Liver (tissue), 9 donors: ENCODE results near the gene PTTG2. TPM values are rescaled to one million over a fixed set of nuclear protein-coding genes. Genes with fewer than 3 reads are reported as not detected.

Experiments used
- DNase-seq: peaks from one replicate; pipeline ENCODE4 v3.0.0-alpha.2; 2017; ENCODE audit warnings: low spot score
- H3K27ac ChIP-seq, 2 donors: one replicate each; pipeline ENCODE4 v1.7.0; 2013; ENCODE audit warnings: inconsistent platforms in 2 of 2, low read length in 2 of 2, control low read depth in 1 of 2, low read depth in 1 of 2, mild to moderate bottlenecking in 1 of 2
- H3K27me3 ChIP-seq, 4 donors: one replicate each; pipeline versions ENCODE4 v1.6.1 to v1.7.0; 2013; ENCODE audit warnings: low read length in 3 of 4, inconsistent platforms in 1 of 4, mild to moderate bottlenecking in 1 of 4, moderate library complexity in 1 of 4; ENCODE audit not compliant: control insufficient read depth in 4 of 4, insufficient read depth in 4 of 4
- H3K36me3 ChIP-seq, 4 donors: one replicate each; pipeline versions ENCODE4 v1.6.1 to v1.7.0; 2013; ENCODE audit warnings: low read length in 3 of 4, mild to moderate bottlenecking in 3 of 4, low read depth in 1 of 4, moderate library complexity in 1 of 4; ENCODE audit not compliant: control insufficient read depth in 4 of 4, insufficient read depth in 3 of 4
- H3K4me1 ChIP-seq, 4 donors: one replicate each; pipeline versions ENCODE4 v1.6.1 to v1.7.0; 2013; ENCODE audit warnings: low read length in 3 of 4, mild to moderate bottlenecking in 3 of 4, moderate library complexity in 1 of 4; ENCODE audit not compliant: control insufficient read depth in 4 of 4, insufficient read depth in 4 of 4
- H3K4me3 ChIP-seq, 3 donors: one replicate each; pipeline versions ENCODE4 v1.6.1 to v1.7.0; 2013; ENCODE audit warnings: low read length in 3 of 3, control low read depth in 1 of 3, low read depth in 1 of 3, mild to moderate bottlenecking in 1 of 3
- H3K9ac ChIP-seq, 2 donors: one replicate each; pipeline ENCODE4 v1.7.0; 2013; ENCODE audit warnings: low read length in 2 of 2, mild to moderate bottlenecking in 2 of 2, moderate library complexity in 2 of 2, control low read depth in 1 of 2, low read depth in 1 of 2
- H3K9me3 ChIP-seq, 4 donors: one replicate each; pipeline versions ENCODE4 v1.6.1 to v1.7.0; 2013; ENCODE audit warnings: low read length in 3 of 4; ENCODE audit not compliant: control insufficient read depth in 4 of 4
- ATF3 ChIP-seq: IDR thresholded peaks from 2 replicates; pipeline ENCODE4 v1.6.1; 2016; ENCODE audit warnings: antibody characterized with exemption
- CTCF ChIP-seq: fragments of 150-350 bp; IDR thresholded peaks from 2 replicates; pipeline ENCODE4 v1.5.1; 2017; ENCODE audit warnings: improper control_type of control experiment, low read depth, low read length; ENCODE audit not compliant: missing input control
- FOXA1 ChIP-seq: IDR thresholded peaks from 2 replicates; pipeline ENCODE4 v1.6.1; 2016; ENCODE audit warnings: antibody characterized with exemption
- GABPA ChIP-seq, 2 donors: IDR thresholded peaks in 1 of 2; conservative IDR thresholded peaks in 1 of 2; 2 replicates each; pipeline ENCODE4 v1.6.1; 2016; ENCODE audit warnings: antibody characterized with exemption in 2 of 2, mild to moderate bottlenecking in 1 of 2, moderate library complexity in 1 of 2
- JUND ChIP-seq, 2 donors: IDR thresholded peaks; 2 replicates each; pipeline ENCODE4 v1.6.1; 2016; ENCODE audit warnings: antibody characterized with exemption in 2 of 2
- MAX ChIP-seq: IDR thresholded peaks from 2 replicates; pipeline ENCODE4 v1.6.1; 2016; ENCODE audit warnings: antibody characterized with exemption
- RAD21 ChIP-seq, 2 donors: IDR thresholded peaks; 2 replicates each; pipeline ENCODE4 v1.6.1; 2016; ENCODE audit warnings: antibody characterized with exemption in 2 of 2, mild to moderate bottlenecking in 2 of 2
- REST ChIP-seq: IDR thresholded peaks from 2 replicates; pipeline ENCODE4 v1.6.1; 2016; ENCODE audit warnings: antibody characterized with exemption, mild to moderate bottlenecking
- RXRA ChIP-seq, 2 donors: IDR thresholded peaks; 2 replicates each; pipeline ENCODE4 v1.6.1; 2017 to 2018; ENCODE audit warnings: antibody characterized with exemption in 2 of 2, mild to moderate bottlenecking in 1 of 2
- SP1 ChIP-seq: IDR thresholded peaks from 2 replicates; pipeline ENCODE4 v1.6.1; 2018; ENCODE audit warnings: antibody characterized with exemption, mild to moderate bottlenecking
- TAF1 ChIP-seq: conservative IDR thresholded peaks from 2 replicates; pipeline ENCODE4 v1.6.1; 2016; ENCODE audit warnings: antibody characterized with exemption, mild to moderate bottlenecking
- YY1 ChIP-seq: IDR thresholded peaks from 2 replicates; pipeline ENCODE4 v1.6.1; 2016; ENCODE audit warnings: antibody characterized with exemption, mild to moderate bottlenecking
- WGBS: extraction: QIAGEN DNeasy Blood & Tissue Kit; methylation state at CpG from one replicate; pipeline ENCODE4 v1.1.7; 2013; 5-methylcytosine and 5-hydroxymethylcytosine counted together
- polyA plus RNA-seq, 2 donors: library from polyadenylated mRNA; stranded (reverse) in 1 of 2; unstranded in 1 of 2; fragments of 200-250 nt in 1 of 2; fragments of >200 nt in 1 of 2; fragmentation: Nextera tagmentation in 1 of 2; extraction: Ambion mirVana in 1 of 2; gene quantifications; one replicate each; pipeline versions ENCODE4 v1.2.1 to v1.2.3, GENCODE V29; 2013 to 2015
- total RNA-seq, 2 donors: library from RNA; depleted of rRNA; stranded (reverse); fragments of >200 nt; gene quantifications; one replicate each; pipeline ENCODE4 v1.2.3, GENCODE V29; 2014
- donor health status: healthy.
- donor health status: healthy.
- donor health status: healthy.
- donor health status: healthy.
- donor health status: healthy.

PTTG2 gene
- total and polyA plus RNA-seq, 4 donors = 0.24 to 0.92 TPM; not detected in 2

DNA sequence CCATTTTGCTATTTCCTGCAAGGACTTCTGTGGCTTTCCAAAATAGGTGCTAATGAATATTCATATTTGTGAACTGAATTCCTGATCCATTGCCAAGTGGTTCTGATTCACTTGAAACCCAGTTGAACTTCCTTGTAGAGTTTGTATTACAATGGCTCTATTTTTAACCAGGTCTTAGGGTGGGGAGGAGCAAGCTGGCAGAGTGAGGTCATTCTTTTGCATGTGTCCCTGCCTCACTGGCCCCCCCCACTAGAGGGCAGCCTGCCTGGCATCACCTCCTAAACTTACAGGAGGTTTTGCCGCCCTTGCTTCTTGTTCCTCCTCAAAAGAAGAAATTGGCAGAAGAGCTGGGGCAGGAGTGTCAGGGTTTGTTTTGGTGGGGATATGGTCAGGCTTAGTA lies 10.5 kb downstream of the PTTG2 start:
- peaks cover 0 to 18% (median 6%) of the 10 kb centered on the region in 4 donors for H3K4me1 ChIP-seq
- H3K27ac ChIP-seq = no peak overlapping the region
- TF ChIP-seq JUND (IDR thresholded peaks at IDR 0.05) = peak; percentile 48 to 91
- no peak for TF ChIP-seq TAF1
- TF ChIP-seq GABPA (IDR thresholded peaks at IDR 0.05 in 1 of 2, conservative IDR thresholded peaks at IDR 0.05 in 1 of 2) = no peak
- TF ChIP-seq SP1 = no peak
- peak; percentile 43 for TF ChIP-seq CTCF
- no peak for TF ChIP-seq YY1
- no peak for TF ChIP-seq FOXA1
- peak; percentile 18 to 75 for TF ChIP-seq RAD21 (IDR thresholded peaks at IDR 0.05)
- no peak overlapping the region for H3K4me3 ChIP-seq
- no peak overlapping the region for H3K9ac ChIP-seq
- DNase-seq = no peak
- H3K27me3 ChIP-seq = no peaks in the 10 kb centered on the region
- WGBS = 78% methylated on average over 1 of the region's 1 CpG
- no peaks in the 10 kb centered on the region for H3K36me3 ChIP-seq
- H3K9me3 ChIP-seq = no peaks in the 10 kb centered on the region

GRCh38 chr4:37971202-37971601 lies 11.0 kb downstream of the PTTG2 start:
- WGBS = 93% methylated on average over 4 of the region's 4 CpGs
- TF ChIP-seq MAX = no peak
- TF ChIP-seq RXRA (IDR thresholded peaks at IDR 0.05) = no peak
- TF ChIP-seq CTCF = no peak
- no peak for TF ChIP-seq YY1
- TF ChIP-seq ATF3 = no peak
- TF ChIP-seq GABPA (IDR thresholded peaks at IDR 0.05 in 1 of 2, conservative IDR thresholded peaks at IDR 0.05 in 1 of 2) = no peak
- no peak for TF ChIP-seq REST
- no peak for TF ChIP-seq TAF1
- H3K9ac ChIP-seq = no peak overlapping the region
- H3K27ac ChIP-seq = no peak overlapping the region
- DNase-seq = no peak
- no peaks in the 10 kb centered on the region for H3K9me3 ChIP-seq
- H3K4me1 ChIP-seq = peaks cover 3 to 18% (median 7%) of the 10 kb centered on the region in 4 donors
- no peaks in the 10 kb centered on the region for H3K27me3 ChIP-seq
- H3K36me3 ChIP-seq = no peaks in the 10 kb centered on the region
- no peak overlapping the region for H3K4me3 ChIP-seq
